GM19438 (cell line): ENCODE measurements around the gene ARIH1.
"Not testable (repeated sequence)": the region's sequence is repeated elsewhere in the genome, so short reads cannot be mapped to it uniquely, and the experiment has no call there.

Experiments used
- ATAC-seq: cut with Tn5 transposase; IDR thresholded peaks from one replicate; pipeline ENCODE4 v1.9.1; 2021; ENCODE audit warnings: low read depth; ENCODE audit not compliant: unreplicated experiment

The ARIH1 gene

GRCh38 chr15:72648631-72649253, 174.6 kb downstream of the ARIH1 start:
- ATAC-seq = not testable (repeated sequence)
